NCI-H1436 treated with DMSO at 0.1 percent for 48 hours (cell line): ENCODE data around the gene CHST12.
"Not testable (repeated sequence)": the region's sequence is repeated elsewhere in the genome, so short reads cannot be mapped to it uniquely, and the experiment has no call there.

ENCODE experiments used
- DNase-seq: peaks from one replicate; lab custom pipeline; 2025; lab: John Stamatoyannopoulos, UW

CHST12 gene

DNA sequence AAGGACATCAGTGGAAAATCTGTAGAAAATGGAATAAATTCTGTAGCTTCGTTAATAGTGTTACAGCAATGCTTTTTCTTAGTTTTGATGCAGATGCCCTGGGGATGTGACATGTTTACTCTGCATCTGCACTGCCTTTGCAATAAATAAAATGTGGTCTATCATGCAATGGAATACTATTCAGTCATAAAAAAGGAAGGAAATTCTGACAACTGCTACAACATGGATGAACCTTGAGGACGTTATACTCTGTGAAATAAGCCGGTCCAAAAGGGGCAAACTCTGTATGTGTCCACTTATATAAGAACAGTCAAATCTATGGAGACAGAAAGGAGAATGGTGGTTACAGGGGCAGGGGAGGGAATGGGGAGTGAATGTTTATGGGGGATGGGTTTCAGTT lies 59.3 kb downstream of the CHST12 start:
- no peak for DNase-seq

DNA sequence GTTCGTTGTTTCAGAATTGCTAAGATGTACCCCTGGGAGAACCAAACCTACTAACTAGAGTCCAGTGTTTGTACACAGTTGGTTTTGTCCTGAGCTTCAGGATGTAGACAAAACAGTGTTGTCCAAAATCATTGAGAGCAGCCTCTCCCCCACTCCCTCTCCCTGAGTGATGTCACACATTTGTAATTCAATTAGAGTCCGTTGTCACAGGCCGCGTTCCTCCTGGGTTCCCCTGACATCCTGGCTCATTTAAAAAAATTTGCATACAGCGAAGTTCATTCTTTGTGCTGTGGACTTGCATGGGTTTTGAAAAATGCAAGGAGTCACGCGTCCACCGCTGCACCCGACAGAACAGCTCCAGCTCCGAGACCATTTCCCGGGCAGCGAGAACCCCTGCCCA lies 62.5 kb downstream of the CHST12 start:
- DNase-seq: no peak

DNA sequence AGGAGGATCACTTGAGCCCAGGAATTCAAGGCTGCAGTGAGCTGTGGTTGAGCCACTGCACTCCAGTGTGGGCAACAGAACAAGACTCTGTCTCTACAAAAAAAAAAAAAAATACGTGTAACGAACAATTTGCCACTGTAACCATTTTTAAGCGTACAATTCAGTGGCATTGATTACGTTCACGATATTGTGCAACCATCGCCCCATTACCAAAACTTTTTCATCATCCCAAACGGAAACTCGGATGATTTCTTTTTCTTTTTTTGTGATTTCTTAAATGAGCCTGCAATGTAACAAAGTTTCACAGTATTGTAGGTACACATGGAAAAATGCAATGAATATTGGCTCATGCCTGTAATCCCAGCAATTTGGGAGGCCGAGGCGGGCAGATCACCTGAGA lies 63.3 kb downstream of the CHST12 start:
- no peak for DNase-seq

DNA sequence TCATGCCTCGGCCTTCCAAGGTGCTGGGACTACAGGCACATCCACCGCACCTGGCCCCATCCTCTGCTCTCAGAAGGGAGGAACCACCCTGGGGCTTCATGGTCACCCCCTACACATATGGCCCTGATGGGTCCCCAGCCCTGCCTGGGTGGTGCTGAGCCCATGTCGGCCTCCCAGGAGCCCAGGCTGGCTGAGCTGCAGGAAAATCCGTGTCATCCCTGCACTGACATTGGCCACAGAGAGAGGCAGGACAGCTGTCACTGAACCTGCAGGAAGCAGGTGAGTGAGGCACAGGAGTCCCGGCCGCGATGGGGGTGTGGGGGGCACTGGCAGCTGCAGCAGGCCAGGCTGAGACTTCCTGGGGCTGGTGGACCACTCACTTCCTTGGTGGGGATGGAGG lies 64.8 kb downstream of the CHST12 start:
- no peak for DNase-seq

DNA sequence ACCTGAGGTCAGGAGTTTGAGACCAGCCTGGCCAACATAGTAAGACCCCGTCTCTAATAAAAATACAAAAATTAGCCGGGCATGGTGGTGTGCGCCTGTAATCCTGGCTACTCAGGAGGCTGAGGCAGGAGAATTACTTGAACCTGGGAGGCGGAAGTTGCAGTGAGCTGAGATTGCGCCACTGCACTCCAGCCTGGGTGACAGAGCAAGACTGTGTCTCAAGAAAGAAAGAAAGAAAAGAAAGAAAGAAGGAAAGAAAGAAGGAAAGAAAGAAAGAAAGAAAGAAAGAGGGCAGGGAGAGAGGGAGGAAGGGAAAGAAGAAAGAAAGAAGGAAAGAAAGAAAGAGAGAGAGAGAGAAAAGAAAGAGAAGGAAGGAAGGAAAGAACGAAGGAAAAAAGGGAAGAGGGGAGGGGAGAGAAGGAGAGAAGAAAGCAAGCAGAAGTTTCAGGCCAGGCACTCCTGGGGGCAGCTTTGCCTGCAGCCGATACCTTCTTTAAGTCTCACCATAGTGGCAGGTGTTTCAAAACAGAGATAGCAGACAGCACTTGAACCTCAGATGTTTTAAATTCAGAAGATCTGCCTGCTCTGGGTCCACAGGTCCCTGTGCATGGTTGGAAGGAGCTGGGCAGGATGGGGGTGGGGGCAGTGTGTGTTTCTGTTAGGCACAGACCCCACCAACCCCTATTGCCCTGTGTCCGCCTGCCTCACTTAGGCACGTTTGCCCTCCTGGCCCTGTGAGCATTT lies 66.2 kb downstream of the CHST12 start:
- DNase-seq: not testable (repeated sequence)

DNA sequence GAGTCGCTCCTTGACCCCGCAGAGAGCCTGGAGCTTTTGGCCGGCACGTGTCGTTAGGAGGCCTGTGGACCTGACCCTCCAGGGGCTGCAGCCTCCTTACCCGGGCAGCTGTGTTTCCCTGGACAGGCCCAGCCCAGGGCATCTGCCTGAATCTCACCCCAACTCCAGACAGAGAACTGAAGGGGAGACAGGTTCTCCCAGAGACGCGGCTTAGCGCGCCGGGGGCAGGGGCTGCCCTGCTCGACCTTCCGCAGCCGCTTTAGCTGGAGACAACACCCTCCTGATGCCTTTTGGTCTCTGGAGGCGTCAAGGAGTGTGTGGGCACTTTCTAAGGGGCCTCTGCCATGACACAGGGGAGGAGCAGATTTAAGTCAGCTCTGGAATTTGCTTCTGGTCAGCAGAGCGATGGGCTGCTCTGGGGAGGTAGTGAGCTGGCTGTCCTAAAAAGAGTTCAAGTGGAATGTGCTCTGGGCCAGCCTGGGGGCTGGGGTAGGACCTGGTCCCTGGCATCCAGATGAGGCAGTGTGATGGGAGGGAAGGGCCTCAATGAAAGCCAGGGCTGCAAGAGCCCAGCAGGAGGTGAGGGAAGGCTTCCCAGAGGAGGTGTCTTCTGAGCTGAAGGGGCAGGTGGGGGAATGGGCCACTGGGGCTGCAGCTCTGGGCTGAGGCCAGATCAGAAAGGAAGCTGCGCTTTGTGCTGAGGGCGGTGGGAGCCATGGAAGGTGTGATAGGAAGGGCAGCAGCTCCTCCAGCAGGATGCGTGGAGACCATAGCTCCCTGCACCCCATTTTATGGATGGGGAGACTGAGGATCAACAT lies 67.0 kb downstream of the CHST12 start:
- no peak for DNase-seq

DNA sequence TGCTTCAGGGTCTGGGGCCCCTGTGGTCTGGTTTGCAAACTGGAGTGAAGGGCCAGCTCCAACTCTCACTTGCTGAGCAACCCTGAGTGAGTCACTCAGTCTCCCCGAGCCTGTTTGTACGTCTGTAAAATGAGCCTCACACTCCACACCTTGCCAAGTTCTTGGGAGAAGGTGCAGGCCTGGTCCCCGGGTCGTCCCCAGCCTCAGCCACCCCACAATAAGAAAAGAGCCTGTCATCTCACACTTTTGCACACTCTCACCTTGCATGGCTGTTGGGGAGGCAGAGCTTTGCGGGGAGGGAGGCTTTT lies 67.6 kb downstream of the CHST12 start:
- no peak for DNase-seq

DNA sequence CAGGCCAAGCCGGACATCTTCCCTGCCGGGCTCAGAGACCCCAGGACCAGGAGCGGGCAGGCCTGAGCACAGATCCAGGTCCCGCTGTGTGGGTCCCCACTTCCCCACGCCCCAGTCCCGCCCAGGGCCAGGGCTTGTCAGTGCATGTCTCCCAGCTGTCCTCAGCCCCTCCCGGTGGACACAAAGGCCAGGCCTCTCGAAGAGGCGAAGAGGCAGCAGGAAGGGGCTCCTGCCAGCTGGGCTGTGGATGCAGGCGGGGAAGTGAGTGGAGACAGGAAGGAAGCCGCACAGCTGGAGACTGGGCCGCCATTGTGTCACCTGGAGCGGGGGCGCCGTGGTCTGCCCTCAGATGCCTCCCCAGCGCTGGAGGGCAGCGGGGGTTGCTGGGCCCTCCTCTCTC lies 68.0 kb downstream of the CHST12 start:
- DNase-seq: no peak

DNA sequence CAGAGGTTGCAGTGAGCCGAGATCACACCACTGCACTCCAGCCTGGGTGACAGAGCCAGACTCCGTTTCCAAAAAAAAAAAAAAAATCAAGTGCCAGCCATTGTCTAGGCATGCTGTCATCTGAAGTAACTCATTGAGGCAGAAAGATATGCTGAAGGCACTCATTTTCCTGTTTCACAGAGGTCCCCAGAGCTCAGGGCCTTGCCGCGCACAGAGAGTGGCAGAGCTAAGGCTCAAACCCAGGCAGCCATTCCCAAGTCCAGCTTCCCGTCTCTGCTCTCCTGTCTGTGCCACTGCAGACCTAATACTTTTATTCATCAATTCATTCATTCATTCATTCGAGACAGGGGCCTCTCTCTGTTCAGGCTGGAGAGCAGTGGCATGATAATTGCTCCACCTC lies 69.3 kb downstream of the CHST12 start:
- no peak for DNase-seq

DNA sequence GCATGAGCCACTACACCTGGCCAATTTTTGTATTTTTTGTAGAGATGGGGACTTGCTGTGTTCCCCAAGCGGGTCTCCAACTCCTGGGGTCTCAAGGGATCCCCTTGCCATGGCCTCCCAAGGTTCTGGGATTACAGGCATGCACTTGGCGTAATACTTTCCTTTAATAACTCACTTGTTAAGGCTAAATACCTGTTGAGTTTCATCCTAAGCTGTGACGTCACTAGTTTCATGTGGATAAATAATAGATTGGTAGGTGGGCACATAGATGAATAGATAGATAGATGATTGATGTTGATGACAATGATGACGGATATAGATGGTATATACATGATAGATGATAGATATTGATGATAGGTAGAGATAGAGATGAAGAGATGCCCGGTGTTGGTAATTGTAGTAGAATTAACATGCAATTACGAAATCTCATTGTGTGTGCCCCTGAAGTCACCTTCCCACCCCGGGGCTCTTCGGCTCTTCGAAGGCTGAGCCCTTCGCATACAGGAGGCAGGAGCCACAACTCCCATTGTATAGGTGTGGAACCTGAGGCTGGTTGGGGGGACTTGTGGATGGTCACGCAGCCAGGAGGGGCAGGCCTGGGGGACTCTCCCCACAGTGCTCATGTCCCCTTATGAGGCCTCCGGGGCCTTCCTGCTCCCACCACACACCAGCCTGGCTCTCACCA lies 70.2 kb downstream of the CHST12 start:
- no peak for DNase-seq

DNA sequence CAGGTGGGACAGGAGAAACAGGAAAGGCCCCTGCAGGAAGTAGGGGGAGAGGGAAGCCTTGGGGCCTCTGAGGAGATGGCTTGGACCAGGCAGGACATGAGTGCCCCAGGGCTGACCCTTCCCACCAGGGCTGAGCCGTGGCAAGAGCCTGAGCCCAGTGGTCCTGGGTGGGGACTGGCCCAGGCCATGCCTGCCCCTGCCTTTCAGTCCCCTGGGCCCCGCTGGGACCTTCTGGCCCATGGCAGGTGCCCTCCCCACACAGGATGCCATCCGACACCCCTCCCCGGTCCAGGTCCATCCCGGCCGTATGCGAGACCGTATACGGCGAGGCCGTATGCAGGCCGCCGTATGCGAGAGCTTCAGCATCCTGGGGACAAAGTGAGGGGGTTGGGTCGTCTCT lies 70.8 kb downstream of the CHST12 start:
- DNase-seq: no peak

DNA sequence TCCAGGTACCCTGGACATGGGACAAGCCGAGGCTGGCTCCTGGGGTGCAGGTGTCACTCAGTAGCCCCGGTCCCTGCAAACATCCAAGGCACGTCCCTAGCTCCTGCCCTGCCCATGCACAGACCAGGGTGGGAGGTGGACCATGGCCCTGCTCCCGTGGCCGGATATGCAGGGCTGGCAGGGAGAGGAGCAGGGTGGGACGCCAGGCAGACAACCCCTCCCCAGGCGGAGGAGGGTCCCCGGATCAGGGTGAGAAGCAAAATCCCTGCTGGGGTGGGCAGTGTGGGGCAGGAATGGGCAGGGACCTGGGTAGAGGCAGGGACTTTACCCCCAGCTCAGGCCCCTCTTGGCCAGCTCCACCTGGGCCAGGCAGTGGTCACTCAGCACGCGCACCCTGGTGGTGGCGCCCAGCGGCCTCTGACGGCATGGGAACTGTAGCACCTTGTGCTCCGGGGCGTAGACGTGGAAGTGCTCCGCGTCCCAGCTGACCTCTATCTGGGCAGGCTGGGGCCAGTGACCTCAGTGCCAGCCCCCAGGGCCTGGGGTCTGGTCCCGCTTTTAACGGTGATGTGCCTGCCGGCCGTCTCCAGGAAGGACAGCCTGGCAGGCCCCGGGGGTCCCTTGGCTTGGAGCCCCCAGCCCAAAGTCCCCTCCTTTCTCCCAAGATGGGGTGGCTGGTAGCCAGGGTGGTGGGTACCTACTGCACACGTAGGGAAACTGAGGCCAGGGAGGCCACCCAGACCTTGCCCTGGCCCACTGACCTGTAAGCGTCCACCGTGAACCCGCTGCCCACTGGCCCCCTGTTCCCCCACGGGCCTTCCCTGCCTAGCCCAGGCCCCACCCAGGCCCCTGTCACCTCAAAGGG lies 71.6 kb downstream of the CHST12 start:
- no peak for DNase-seq

DNA sequence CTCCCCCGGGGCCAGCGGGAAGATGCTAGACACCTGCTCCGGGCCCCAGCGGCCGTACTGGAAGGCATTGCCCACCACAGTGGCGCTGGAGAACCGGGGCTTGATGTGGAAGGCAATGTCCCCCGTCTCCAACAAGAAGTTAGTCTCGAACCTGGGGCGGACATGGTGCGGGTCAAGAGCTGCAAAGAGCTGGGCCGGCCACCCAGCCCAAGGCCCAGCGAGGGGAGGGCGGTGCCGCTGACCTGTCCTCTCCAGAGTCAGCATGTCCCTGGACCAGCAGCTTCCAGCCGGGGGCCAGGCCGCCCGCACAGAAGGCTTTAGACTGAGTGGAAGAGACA lies 72.2 kb downstream of the CHST12 start:
- DNase-seq: no peak

DNA sequence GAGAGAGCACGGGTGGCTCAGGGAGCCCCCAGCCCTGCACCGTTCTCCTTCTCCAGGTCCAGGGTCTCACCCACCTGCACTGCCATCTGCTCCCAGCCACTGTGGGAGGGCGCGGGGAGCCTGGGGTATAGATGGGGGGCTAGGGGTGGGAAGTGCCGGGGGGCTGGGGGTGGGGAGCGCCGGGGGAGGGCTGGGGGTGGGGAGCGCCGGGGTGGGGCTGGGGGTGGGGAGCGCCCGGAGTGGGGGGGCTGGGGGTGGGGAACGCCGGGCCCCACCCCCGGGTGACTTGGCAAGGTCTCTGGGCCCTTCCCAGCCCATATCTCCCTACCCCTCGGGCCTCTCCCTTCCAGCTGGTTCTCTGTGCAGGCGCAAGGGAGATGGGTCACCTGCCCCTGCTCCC lies 72.9 kb downstream of the CHST12 start, which contains the start of gene GRIFIN:
Gene GRIFIN (minus strand): TSS at position 101 of the 400 bp plus-strand sequence. CDS start 15 bp downstream, at position 86.
- no peak for DNase-seq

DNA sequence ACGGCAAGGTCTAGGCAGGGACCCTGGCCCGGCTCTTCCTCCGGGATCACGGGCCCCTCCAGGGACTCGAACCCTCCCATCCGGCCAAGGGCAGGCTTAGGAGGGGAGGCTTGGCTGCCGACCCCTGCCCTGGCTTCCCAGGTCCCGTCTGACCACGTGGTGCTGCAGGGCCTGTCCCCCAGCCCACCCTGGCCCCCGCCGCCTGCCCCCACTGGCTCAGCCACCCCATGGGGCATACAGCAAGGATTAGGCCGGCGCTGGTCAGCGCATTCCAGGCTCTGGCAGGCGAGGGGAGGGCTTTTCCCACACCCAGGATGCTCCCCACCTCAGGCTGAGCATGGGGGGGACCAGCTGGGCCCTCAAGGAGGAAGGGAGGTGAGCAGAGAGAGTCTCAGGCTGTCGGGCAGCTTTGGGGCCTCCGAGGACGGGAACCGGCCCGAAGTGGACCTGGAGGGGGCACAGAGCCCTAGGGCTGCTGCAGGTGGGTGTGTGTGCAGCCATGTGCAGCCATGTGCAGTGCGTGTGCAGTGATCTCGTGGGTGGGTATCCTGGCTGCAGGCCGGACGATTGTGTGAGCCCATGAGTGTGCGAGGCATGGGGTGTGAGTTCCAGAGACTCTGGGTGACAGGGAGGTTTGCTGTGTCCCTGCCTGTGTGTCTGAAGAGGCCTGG lies 73.5 kb downstream of the CHST12 start:
- no peak for DNase-seq

DNA sequence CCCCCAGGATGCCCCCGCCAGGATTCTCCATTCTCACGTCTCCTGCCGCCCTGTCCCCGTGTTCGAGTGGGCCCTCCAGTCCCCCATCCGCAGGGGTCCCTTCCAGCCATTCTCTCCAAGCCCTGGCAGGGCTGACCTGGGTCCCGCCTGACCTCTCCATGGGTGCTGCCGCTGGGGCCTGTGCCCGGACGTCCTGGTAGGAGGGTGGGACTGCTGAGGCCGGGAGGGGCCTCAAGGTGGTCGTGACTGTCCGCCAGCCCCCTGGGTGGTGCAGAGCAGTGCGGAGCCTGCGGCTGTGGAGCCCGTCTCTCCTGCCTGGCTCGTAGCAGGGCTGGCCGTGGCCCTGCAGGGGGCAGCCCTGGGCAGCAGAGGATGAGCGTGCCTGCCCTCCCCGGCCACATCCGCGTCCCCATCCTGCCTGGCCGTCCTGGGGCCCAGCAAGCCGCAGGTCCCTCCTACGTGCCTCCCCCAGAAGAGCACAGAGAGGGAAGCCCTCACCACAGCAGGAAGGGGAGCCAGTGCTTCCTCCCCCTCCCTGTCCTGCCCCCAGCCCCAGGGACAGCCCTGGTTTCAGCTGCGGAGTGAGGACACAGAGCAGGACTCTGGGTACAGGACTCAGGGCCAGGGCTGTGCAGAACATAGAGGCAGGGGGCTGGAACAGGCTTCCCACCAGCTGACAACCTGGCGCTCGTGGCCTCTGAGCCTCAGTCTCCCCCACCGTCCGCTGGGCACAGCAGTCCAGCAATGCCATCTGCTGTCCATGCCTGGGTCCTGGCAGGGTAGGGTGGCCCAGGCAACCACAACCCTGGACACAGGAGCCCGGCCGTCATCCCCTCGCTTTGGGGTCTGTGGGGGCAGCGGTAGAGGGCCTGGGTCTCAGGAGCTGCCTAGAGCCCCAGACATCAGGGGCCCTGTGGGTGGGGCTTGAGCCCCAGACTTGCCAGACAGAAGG lies 74.3 kb downstream of the CHST12 start:
- DNase-seq: no peak

DNA sequence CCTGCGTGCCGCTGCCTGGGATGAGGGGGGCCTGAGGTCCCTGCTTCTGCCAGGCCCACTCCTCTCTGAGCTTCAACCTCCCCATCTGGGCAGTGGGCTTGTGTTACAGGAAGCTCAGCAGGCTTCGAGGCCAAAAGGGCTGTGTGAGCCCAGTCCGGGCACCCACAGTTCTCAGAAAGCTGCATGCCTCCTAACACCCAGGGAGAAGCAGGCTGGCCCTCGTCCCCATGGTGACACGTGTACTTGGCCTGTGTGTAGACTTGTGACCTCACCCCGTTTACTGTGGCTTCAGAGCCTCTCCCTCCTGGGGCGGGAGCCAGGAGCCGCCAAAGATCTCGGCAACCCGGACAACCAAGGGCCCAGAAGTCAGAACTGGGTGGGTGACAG lies 75.0 kb downstream of the CHST12 start:
- DNase-seq: no peak

DNA sequence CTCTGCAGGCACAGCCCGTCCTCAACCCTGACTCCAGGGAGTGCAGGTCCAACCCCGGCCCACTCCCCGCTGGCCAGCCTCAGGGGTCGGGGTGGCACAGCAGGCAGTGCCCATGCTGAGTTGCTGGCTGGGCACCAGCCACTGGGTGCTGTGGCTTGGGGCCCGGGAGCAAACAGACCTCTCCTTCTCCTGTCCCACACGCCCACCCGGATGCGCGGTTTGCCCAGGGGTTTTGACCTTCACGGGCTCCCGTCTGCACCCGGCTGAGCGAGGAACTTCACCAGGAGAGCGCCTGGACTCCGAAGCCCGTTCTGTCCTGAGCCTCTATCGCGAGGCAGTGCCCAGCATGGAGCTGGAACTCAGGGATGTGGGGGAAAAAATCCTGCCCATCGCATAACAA lies 75.4 kb downstream of the CHST12 start:
- DNase-seq: no peak

DNA sequence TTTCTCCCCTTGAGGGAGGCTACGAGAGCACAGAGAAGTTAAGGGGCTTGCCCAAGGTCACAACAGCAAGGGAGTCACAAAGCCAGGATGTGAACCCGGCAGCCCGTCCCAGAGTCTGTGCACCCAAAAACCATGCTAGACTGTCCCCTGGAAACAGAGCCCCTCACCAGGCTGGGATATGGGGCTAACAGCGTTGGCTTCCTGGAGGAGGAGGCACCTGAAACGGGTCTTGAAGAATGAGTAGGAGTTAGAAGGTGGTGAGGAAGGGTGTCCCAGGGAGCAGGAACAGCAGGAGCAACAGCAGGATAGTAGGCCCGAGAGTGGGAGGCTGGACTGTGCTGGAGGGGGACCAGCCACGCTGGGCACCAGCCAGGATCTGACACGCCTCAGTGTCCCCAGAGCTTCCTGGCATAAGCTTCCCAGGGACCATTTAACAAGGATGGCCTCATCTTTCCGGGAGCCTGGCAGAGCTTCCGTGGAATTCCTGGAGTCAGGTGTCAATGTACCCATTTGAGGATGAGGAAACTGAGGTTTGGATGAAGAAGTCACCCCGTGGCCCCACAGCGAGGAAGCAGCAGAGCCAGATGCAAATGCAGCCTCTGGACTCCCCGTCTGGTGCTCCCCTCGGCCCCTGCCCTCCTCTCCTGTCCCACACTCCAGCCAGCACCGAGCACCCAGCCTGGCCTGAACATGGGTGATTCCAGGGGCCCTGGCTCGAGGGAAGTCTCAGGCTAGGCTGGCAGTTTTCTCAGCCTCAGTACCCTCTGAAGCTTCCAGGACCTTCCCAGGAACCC lies 76.1 kb downstream of the CHST12 start:
- no peak for DNase-seq

DNA sequence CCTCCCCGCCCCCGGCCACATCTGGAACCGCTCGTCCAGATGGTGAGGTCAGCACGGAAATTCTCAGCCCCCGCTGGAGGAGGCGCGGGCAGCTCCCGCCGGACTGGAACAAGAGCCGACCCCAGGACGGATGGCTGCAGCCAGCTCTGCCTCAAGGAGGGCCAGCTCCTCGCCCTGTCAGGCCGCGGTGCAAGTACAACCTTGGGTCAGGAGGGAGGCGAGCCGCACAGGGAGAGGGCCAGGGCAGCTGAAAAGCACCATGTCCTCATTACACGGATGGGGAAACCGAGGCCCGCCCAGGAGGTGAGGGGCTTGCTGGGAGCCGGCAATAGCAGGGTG lies 76.6 kb downstream of the CHST12 start:
- DNase-seq: no peak
